GM12865 (cell line): ENCODE measurements around the gene HMGB3.
"Not testable (repeated sequence)": the region's sequence is repeated elsewhere in the genome, so short reads cannot be mapped to it uniquely, and the experiment has no call there.

Experiments used
- DNase-seq: peaks from one replicate; pipeline ENCODE4 v3.0.0; 2010; ENCODE audit warnings: low read depth
- H3K4me3 ChIP-seq: 2 replicates; pipeline ENCODE4 v1.5.1; 2011; ENCODE audit warnings: mild to moderate bottlenecking, low read depth, low read length, control low read depth
- TF ChIP-seq, protein P1 (sequence below): IDR thresholded peaks from 2 replicates; pipeline ENCODE4 v1.5.1; 2011; ENCODE audit warnings: low read length, control low read depth, low read depth, inconsistent platforms; ENCODE audit not compliant: insufficient read depth; ENCODE audit errors: missing control alignments

HMGB3 gene

DNA sequence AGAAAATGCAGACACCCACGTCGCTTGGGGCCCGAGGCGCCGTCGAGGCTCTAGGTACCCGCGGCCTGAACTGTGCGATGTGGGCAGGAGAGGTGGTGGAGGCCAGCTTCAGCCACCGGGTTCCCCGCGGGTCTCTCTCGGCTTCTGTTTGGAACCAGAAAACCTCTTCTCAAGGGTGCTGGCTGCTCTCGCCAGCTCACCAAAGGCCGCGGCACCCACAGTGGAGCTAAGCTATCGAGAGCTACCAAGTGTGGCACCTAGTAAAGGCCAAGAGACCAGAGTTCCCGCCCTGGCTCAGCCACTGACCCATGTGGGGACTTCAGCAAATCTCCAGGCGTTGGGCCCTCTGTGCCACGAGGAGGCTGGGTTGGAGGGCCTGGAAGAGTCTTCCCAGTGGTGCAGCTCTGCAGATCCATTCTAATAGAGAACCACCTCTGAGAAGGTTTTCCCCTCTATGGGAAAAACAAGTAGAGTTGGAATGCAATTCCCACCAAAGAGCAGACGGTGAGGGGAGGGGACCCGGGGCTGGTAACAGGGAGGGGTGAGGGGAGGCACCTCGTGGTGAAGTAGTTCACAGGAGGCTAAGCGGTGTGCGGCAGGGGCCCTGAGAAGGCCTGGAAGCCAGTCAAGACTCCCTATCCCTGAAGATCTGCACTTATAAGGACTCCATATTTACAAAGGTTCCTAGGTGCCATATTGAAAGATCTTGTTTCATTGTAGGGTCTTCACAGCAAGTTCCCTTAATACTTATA, 5.5 kb upstream of the HMGB3 start:
- no peak for DNase-seq
- TF ChIP-seq, protein P1, sequence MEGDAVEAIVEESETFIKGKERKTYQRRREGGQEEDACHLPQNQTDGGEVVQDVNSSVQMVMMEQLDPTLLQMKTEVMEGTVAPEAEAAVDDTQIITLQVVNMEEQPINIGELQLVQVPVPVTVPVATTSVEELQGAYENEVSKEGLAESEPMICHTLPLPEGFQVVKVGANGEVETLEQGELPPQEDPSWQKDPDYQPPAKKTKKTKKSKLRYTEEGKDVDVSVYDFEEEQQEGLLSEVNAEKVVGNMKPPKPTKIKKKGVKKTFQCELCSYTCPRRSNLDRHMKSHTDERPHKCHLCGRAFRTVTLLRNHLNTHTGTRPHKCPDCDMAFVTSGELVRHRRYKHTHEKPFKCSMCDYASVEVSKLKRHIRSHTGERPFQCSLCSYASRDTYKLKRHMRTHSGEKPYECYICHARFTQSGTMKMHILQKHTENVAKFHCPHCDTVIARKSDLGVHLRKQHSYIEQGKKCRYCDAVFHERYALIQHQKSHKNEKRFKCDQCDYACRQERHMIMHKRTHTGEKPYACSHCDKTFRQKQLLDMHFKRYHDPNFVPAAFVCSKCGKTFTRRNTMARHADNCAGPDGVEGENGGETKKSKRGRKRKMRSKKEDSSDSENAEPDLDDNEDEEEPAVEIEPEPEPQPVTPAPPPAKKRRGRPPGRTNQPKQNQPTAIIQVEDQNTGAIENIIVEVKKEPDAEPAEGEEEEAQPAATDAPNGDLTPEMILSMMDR: no peak
- H3K4me3 ChIP-seq: no peak overlapping the region

DNA sequence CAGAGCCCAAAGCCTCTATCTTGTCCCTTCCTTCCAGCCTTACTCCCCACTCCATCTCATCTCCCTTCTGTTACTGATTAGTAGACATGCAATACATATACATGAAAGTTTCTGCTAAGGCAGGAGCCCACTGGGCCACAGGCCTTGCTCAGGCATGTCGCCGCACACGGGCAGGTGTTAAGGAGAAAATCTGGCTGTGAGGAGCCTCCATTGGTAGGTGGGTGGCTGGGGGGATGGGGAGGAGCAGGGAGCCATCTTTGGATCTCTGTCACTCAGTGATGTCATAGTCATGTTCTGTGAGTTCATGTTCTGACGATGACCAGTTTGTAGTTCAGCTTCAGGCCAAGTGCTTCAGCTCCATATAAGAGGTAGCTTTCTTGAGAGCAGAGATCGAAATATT, 2.9 kb upstream of the HMGB3 start:
- H3K4me3 ChIP-seq: no peak overlapping the region
- TF ChIP-seq, protein P1: no peak
- DNase-seq: no peak

DNA sequence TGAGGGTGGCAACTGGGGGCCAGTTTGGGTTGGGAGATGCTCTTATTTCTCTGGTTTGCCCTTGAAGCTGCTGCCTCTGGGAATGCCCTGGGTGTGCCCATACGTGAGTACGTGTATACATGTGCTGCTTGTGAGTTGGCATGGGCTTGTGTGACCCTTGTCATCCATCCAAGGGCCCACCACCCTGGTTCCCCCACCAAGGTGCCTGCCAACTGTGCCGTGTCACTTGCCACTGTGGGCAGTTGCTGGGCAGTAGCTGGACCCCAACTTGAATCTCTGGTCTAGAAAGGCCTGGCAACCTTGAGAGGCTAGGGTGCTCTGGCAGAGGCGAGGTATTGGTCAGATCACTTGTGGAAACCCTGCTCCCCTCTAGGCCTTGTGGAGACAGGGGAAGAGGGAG, 2.4 kb upstream of the HMGB3 start:
- no peak overlapping the region for H3K4me3 ChIP-seq
- TF ChIP-seq, protein P1: no peak
- DNase-seq: no peak

DNA sequence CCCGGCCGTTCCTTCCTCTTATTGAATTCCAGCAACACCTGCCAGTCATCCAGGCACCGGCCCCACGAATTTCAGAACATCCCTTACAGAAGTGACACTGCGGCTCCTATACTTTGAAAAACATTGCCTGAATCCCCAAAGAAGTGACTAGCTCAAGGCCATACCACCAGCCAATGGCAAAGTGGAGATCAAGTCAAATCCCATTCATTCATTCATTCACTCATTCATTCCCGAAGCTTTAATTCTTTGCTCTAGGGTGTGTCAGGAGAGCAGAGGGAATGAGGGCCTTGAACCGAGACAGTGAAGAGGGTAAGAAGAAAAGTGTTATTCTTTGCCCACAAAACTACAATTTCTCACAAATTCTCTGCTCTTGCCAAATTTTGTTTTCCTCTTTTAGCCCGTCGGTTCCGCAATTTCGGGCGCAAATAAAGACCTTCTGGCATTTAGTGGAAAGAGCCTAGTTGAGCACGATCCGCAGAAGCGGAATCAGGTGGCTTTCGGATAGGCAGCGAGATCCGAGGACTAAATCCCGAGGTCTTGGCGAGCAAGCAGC, 824 bp upstream of the HMGB3 start:
- DNase-seq: no peak
- peak overlapping the region; percentile 69 for H3K4me3 ChIP-seq
- TF ChIP-seq, protein P1: no peak

DNA sequence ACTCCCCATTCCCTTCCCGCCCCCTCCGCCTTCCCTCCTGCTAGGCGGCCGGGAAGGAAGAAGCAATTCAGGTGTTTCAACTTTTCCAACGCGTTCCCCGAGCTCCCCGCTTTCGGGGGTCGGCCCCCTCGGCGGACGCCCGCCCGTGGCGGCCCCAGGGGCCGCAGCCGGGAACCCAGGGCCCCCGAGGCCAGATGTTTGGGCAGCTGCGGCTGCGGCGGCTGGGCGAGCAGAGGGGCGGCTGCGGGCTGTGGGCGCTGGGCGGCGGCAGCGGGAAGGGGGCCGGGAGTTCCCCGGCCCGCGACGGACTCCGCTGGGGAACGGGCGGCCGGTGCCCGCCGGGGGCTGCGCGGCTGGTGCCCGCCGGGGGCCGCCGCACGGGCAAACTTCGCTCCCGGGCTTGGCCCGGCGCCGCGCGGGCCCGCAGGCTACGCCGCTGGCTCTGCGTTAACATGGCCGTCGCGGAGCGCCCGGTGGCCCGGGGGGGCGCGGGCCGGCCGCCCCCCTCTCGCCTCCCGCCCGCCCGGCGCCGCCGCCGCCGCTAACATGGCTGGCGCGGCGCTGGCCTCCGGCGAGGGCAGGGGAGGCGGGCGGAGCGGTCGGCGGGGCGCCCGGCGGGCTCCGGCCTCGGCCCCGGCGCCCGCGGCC, 510 bp downstream of the HMGB3 start:
- TF ChIP-seq, protein P1: no peak
- DNase-seq: no peak
- peak overlapping the region; percentile 56 for H3K4me3 ChIP-seq

DNA sequence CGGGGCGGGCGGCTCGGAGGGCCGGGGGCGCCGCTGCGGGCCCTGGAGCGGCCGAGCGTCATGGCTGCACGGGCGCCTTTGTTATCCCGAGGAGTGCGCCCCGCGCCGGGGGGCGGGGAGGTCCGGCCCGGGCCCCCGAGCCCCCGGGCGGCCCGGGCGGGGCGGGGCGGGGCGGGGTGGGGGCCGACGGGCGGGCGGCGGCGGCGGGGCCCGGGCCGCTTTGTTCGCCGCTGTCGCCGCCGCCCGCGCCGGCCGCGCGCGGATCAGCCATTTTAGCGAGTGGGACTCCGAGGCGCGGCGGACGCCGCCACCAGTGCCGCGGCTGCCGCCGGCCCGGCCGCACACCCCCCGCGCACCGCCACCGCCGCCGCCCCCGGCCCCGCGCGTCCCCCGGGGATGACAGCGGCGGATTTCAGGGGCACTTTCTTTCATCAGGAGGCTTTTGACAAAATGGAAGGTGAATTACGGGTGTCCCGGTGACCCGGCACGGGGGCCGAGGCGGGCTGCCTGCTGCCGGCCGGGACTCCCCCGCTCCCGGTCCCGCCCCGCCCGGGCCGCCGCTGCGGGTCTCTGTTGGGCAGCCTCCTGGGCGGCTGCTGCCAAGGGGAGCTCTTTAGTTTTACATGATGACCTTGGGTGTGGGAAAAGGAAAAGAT, 1.2 kb downstream of the HMGB3 start:
- no peak for DNase-seq
- TF ChIP-seq, protein P1: no peak
- H3K4me3 ChIP-seq: peak overlapping the region; percentile 57

DNA sequence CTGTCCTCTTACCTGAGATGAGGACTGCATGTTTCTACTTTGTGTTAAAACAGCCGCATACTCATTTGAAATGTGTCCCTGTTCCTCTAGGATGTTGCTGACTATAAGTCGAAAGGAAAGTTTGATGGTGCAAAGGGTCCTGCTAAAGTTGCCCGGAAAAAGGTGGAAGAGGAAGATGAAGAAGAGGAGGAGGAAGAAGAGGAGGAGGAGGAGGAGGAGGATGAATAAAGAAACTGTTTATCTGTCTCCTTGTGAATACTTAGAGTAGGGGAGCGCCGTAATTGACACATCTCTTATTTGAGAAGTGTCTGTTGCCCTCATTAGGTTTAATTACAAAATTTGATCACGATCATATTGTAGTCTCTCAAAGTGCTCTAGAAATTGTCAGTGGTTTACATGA, 4.6 kb downstream of the HMGB3 start:
- not testable (repeated sequence) for H3K4me3 ChIP-seq, DNase-seq
